ENCODE data around the gene ZMYND10.

Gene ZMYND10

GRCh38 chr3:50345586-50346234 lies at the start of gene ZMYND10:
Gene ZMYND10, minus strand, starts transcription at chr3:50345732. Its CDS starts 153 bp downstream, at chr3:50345579.
- intact Hi-C loops (cut with DNase I; ENCODE audit: low total_unique reads) = loop anchor here (5.0 to 10.0 kb wide), 2 partner anchors 197 to 1629 kb away; partner anchors contain the start of genes ABHD14A and ABHD14B

GRCh38 chr3:50393061-50393460 lies 47.5 kb upstream of the ZMYND10 start:
- H3K9me3 ChIP-seq = no peaks in the 10 kb centered on the region
- H3K4me1 ChIP-seq = peaks cover 0 to 36% (median 17%) of the 10 kb centered on the region in 4 donors
- H3K27ac ChIP-seq = no peak overlapping the region
- intact Hi-C loops (cut with DNase I; ENCODE audit: low total_unique reads) = no loop called here
- H3K36me3 ChIP-seq = no peaks in the 10 kb centered on the region
- H3K4me3 ChIP-seq = no peak overlapping the region
- H3K27me3 ChIP-seq = no peaks in the 10 kb centered on the region
- TF ChIP-seq CTCF (IDR thresholded peaks at IDR 0.05) = no peak
- DNase-seq = no peak

More at GRCh38 chr3:50345586-50346234, at the start of gene ZMYND10:
- TF ChIP-seq CTCF (IDR thresholded peaks at IDR 0.05) = no peak
- Histone ChIP-seq H3K4me3 (peak within 1 kb of the TSS; percentile 31 to 54), H3K36me3 (peaks cover 0 to 17% (median 14%) of the 10 kb centered on the region in 3 donors), H3K4me1 (peaks cover 0 to 45% (median 33%) of the 10 kb centered on the region in 4 donors), H3K9me3 (no peaks in the 10 kb centered on the region), H3K27ac (peak within 1 kb of the TSS; percentile 3 to 45), H3K27me3 (no peaks in the 10 kb centered on the region)
- no peak for DNase-seq

GRCh38 chr3:50392101-50392715 lies 46.7 kb upstream of the ZMYND10 start:
- Histone ChIP-seq H3K36me3 (no peaks in the 10 kb centered on the region), H3K27me3 (no peaks in the 10 kb centered on the region), H3K4me1 (peaks cover 0 to 36% (median 17%) of the 10 kb centered on the region in 4 donors), H3K4me3 (no peak overlapping the region), H3K27ac (no peak overlapping the region), H3K9me3 (no peaks in the 10 kb centered on the region)
- intact Hi-C loops (cut with DNase I; ENCODE audit: low total_unique reads) = no loop called here
- no peak for DNase-seq
- TF ChIP-seq CTCF (IDR thresholded peaks at IDR 0.05) = no peak

GRCh38 chr3:50390508-50391224 lies 45.1 kb upstream of the ZMYND10 start:
- Histone ChIP-seq H3K4me1 (peaks cover 0 to 36% (median 17%) of the 10 kb centered on the region in 4 donors), H3K27me3 (no peaks in the 10 kb centered on the region), H3K27ac (peak overlapping the region; percentile 34 to 60), H3K9me3 (no peaks in the 10 kb centered on the region), H3K36me3 (no peaks in the 10 kb centered on the region), H3K4me3 (no peak overlapping the region)
- peak; percentile 48 to 77 for DNase-seq
- intact Hi-C loops (cut with DNase I; ENCODE audit: low total_unique reads) = no loop called here
- TF ChIP-seq CTCF (IDR thresholded peaks at IDR 0.05) = no peak

- TF ChIP-seq CTCF (IDR thresholded peaks at IDR 0.05) = no peak
- Histone ChIP-seq H3K27ac (no peak overlapping the region), H3K4me1 (peaks cover 0 to 36% (median 17%) of the 10 kb centered on the region in 4 donors), H3K27me3 (no peaks in the 10 kb centered on the region), H3K4me3 (no peak overlapping the region), H3K36me3 (no peaks in the 10 kb centered on the region), H3K9me3 (no peaks in the 10 kb centered on the region)
- intact Hi-C loops (cut with DNase I; ENCODE audit: low total_unique reads) = loop anchor here (2.0 kb wide), 1 partner anchor 73 kb away; no protein-coding TSS in a partner anchor
- no peak for DNase-seq
These were observed 43.9 kb upstream of the ZMYND10 start for GRCh38 chr3:50389414-50389767.
